Neural progenitor cell (in vitro differentiated cells): ENCODE measurements around the gene TIAM1.

ENCODE experiments used
- EZH2 ChIP-seq: fragments of 200-600 bp; sonication (generic); IDR thresholded peaks from 2 replicates; pipeline ENCODE4 v1.6.1; 2017; ENCODE audit warnings: antibody characterized with exemption, mild to moderate bottlenecking, moderate library complexity
- EZH2phosphoT487 ChIP-seq: fragments of 200-600 bp; sonication (generic); IDR thresholded peaks from 2 replicates; pipeline ENCODE4 v1.6.1; 2017; ENCODE audit warnings: antibody characterized with exemption
- TF ChIP-seq, protein P1 (sequence below): fragments of 200-600 bp; sonication (generic); IDR thresholded peaks from 2 replicates; pipeline ENCODE4 v1.5.1; 2017; ENCODE audit warnings: antibody characterized with exemption, mild to moderate bottlenecking

DNA sequence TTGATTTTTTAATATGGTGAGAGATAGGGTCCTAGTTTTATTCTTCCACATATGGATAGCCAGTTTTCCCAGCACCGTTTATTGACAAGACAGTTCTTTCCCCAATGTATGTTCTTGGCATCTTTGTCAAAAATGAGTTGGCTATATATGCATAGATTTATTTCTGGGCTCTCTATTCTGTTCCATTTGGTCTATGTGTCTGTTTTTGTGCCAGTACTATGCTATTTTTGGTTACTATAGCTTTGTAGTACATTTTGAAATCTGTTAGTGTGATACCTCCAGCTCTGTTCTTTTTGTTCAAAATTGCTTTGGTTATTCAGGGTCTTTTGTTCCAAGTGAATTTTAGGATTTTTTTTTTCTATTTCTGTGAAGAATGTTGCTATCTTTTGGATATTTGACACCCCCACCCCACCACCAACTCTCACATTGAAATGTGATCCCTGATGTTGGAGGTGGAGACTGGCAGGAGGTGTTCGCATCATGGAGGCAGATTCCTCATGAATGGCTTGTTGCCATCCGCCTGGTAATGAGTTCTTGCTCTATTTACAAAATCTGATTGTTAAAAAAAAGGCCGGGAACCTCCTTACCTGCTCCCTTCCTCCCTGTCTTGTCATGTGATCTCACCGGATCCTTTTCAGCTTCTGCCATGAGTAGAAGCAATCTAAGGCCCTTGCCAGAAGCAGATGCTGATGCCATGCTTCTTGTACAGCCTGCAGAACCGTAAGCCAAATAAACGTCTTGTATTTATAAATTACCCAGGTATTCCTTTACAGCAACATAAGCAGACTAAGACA is 251.0 kb downstream of the TIAM1 start:
- TF ChIP-seq, protein P1, sequence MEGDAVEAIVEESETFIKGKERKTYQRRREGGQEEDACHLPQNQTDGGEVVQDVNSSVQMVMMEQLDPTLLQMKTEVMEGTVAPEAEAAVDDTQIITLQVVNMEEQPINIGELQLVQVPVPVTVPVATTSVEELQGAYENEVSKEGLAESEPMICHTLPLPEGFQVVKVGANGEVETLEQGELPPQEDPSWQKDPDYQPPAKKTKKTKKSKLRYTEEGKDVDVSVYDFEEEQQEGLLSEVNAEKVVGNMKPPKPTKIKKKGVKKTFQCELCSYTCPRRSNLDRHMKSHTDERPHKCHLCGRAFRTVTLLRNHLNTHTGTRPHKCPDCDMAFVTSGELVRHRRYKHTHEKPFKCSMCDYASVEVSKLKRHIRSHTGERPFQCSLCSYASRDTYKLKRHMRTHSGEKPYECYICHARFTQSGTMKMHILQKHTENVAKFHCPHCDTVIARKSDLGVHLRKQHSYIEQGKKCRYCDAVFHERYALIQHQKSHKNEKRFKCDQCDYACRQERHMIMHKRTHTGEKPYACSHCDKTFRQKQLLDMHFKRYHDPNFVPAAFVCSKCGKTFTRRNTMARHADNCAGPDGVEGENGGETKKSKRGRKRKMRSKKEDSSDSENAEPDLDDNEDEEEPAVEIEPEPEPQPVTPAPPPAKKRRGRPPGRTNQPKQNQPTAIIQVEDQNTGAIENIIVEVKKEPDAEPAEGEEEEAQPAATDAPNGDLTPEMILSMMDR = no peak
- TF ChIP-seq EZH2 = no peak
- TF ChIP-seq EZH2phosphoT487 = no peak
